SK-N-SH (cell line): ENCODE measurements around the gene PTH. TPM values are rescaled to one million over a fixed set of nuclear protein-coding genes. Genes with fewer than 3 reads are reported as not detected.

Source experiments
- CHD2 ChIP-seq: fragments of 150-350 bp; IDR thresholded peaks from 2 replicates; pipeline ENCODE4 v1.6.1; 2018; ENCODE audit warnings: low read length; ENCODE audit not compliant: partially characterized antibody
- CTCF ChIP-seq: fragments of 200-600 bp; sonication (generic); IDR thresholded peaks from 2 replicates; pipeline ENCODE4 v1.6.1; 2017; ENCODE audit warnings: antibody characterized with exemption, mild to moderate bottlenecking, moderate library complexity
- EP300 ChIP-seq, 2 experiments: IDR thresholded peaks; 2 replicates each; pipeline versions ENCODE4 v1.4.0 to v1.6.1; 2012; ENCODE audit warnings: borderline replicate concordance in 1 of 2, low read depth in 1 of 2, low read length in 1 of 2
- EZH2phosphoT487 ChIP-seq: fragments of 200-600 bp; sonication (generic); IDR thresholded peaks from 2 replicates; pipeline ENCODE4 v1.6.1; 2017; ENCODE audit warnings: low read depth, mixed run types, mild to moderate bottlenecking, antibody characterized with exemption, moderate library complexity, borderline replicate concordance
- FOXM1 ChIP-seq: IDR thresholded peaks from 2 replicates; pipeline ENCODE4 v1.4.0; 2012; ENCODE audit warnings: low read depth, mild to moderate bottlenecking
- GABPA ChIP-seq: IDR thresholded peaks from 2 replicates; pipeline ENCODE4 v1.4.0; 2012; ENCODE audit warnings: low read depth, mild to moderate bottlenecking
- JUND ChIP-seq: IDR thresholded peaks from 2 replicates; pipeline ENCODE4 v1.4.0; 2012
- MAX ChIP-seq: IDR thresholded peaks from 2 replicates; pipeline ENCODE4 v1.4.0; 2012; ENCODE audit warnings: low read depth
- MEF2A ChIP-seq: IDR thresholded peaks from 2 replicates; pipeline ENCODE4 v1.4.0; 2012; ENCODE audit warnings: low read depth, borderline replicate concordance
- NFIC ChIP-seq: IDR thresholded peaks from 2 replicates; pipeline ENCODE4 v1.4.0; 2012; ENCODE audit warnings: borderline replicate concordance
- NRF1 ChIP-seq: IDR thresholded peaks from 2 replicates; pipeline ENCODE4 v1.6.1; 2012; ENCODE audit warnings: low read depth, mild to moderate bottlenecking, low read length
- PBX3 ChIP-seq: IDR thresholded peaks from 2 replicates; pipeline ENCODE4; 2012
- RAD21 ChIP-seq: IDR thresholded peaks from 2 replicates; pipeline ENCODE4 v1.6.1; 2012; ENCODE audit warnings: mild to moderate bottlenecking, low read length
- RCOR1 ChIP-seq: fragments of 150-350 bp; IDR thresholded peaks from 2 replicates; pipeline ENCODE4 v1.6.1; 2017; ENCODE audit warnings: antibody characterized with exemption, low read length
- RXRA ChIP-seq: IDR thresholded peaks from 2 replicates; pipeline ENCODE4 v1.4.0; 2012; ENCODE audit warnings: low read depth, mild to moderate bottlenecking, borderline replicate concordance
- SIN3A ChIP-seq: IDR thresholded peaks from 2 replicates; pipeline ENCODE4 v1.6.1; 2012; ENCODE audit warnings: low read depth, mild to moderate bottlenecking, low read length, moderate library complexity, borderline replicate concordance
- SMC3 ChIP-seq: IDR thresholded peaks from 2 replicates; pipeline ENCODE4 v1.6.1; 2012; ENCODE audit warnings: low read depth, low read length, improper control_type of control experiment
- TCF12 ChIP-seq: IDR thresholded peaks from 2 replicates; pipeline ENCODE4 v1.4.0; 2012
- TEAD4 ChIP-seq: IDR thresholded peaks from 2 replicates; pipeline ENCODE4 v1.4.0; 2012; ENCODE audit warnings: mild to moderate bottlenecking, borderline replicate concordance; ENCODE audit not compliant: insufficient read depth
- USF2 ChIP-seq: fragments of 150-350 bp; IDR thresholded peaks from 2 replicates; pipeline ENCODE4 v1.6.1; 2017; ENCODE audit warnings: antibody characterized with exemption, low read length, low read depth, borderline replicate concordance
- YY1 ChIP-seq: IDR thresholded peaks from 2 replicates; pipeline ENCODE4 v1.4.0; 2012; ENCODE audit warnings: low read depth, mild to moderate bottlenecking
- ZBTB33 ChIP-seq: IDR thresholded peaks from 2 replicates; pipeline ENCODE4 v1.4.0; 2012; ENCODE audit warnings: low read depth, borderline replicate concordance
- polyA plus RNA-seq, 3 experiments: library from polyadenylated mRNA; depleted of rRNA; stranded (reverse); fragments of >200 nt; gene quantifications; 2 replicates each; pipeline ENCODE4 v1.2.3, GENCODE V29; 2012

The PTH gene
- polyA plus RNA-seq, 1 of the 3 experiments (the other 2 are of a cell fraction) = not detected

GRCh38 chr11:13462901-13463778 lies 32.7 kb downstream of the PTH start, which contains the start of gene BTBD10 (continued):
- TF ChIP-seq USF2 (no peak), NFIC (no peak; the same call in 1 of the 2 replicates), YY1 (no peak), EP300 (IDR thresholded peaks at IDR 0.05; ENCODE audit: borderline replicate concordance in 1 of 2, low read depth in 1 of 2, low read length in 1 of 2) (no peak), MAX (peak; percentile 82), TEAD4 (no peak), TCF12 (no peak), JUND (no peak), NRF1 (peak; percentile 61; the same call in 1 of the 2 replicates), SIN3A (peak; percentile 99), EZH2phosphoT487 (no peak), ZBTB33 (peak; percentile 100), RCOR1 (peak; percentile 36; the same call in 1 of the 2 replicates), SMC3 (no peak), FOXM1 (peak; percentile 86; the same call in 1 of the 2 replicates), GABPA (no peak; the same call in 1 of the 2 replicates), PBX3 (no peak), MEF2A (no peak), RXRA (no peak), CTCF (no peak), CHD2 (peak; percentile 100), RAD21 (no peak)
